OCI-LY7 (cell line): ENCODE measurements around the gene SLC25A40.

Source experiments
- EZH2phosphoT487 ChIP-seq: fragments of 200-600 bp; sonication (generic); IDR thresholded peaks from 2 replicates; pipeline ENCODE4 v1.6.1; 2018; ENCODE audit warnings: low read depth, borderline replicate concordance, mild to moderate bottlenecking, mixed run types, antibody characterized with exemption, low read length, moderate library complexity, mixed read lengths
- TF ChIP-seq, protein P1 (sequence below): fragments of 200-600 bp; sonication (generic); conservative IDR thresholded peaks from 2 replicates; pipeline ENCODE4 v1.5.1; 2014; ENCODE audit warnings: mild to moderate bottlenecking, antibody characterized with exemption, low read length, moderate library complexity, mixed read lengths

- TF ChIP-seq, protein P1, sequence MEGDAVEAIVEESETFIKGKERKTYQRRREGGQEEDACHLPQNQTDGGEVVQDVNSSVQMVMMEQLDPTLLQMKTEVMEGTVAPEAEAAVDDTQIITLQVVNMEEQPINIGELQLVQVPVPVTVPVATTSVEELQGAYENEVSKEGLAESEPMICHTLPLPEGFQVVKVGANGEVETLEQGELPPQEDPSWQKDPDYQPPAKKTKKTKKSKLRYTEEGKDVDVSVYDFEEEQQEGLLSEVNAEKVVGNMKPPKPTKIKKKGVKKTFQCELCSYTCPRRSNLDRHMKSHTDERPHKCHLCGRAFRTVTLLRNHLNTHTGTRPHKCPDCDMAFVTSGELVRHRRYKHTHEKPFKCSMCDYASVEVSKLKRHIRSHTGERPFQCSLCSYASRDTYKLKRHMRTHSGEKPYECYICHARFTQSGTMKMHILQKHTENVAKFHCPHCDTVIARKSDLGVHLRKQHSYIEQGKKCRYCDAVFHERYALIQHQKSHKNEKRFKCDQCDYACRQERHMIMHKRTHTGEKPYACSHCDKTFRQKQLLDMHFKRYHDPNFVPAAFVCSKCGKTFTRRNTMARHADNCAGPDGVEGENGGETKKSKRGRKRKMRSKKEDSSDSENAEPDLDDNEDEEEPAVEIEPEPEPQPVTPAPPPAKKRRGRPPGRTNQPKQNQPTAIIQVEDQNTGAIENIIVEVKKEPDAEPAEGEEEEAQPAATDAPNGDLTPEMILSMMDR = no peak
- no peak for TF ChIP-seq EZH2phosphoT487
These were observed 65.4 kb downstream of the SLC25A40 start for GRCh38 chr7:87810726-87811125.
